Osteoblast (primary cell): ENCODE measurements around the gene OAF. TPM values are rescaled to one million over a fixed set of nuclear protein-coding genes. Genes with fewer than 3 reads are reported as not detected.
"Not testable (repeated sequence)": the region's sequence is repeated elsewhere in the genome, so short reads cannot be mapped to it uniquely, and the experiment has no call there.

Experiments
- DNase-seq: peaks from one replicate; pipeline ENCODE4 v3.0.0; 2011; ENCODE audit warnings: low spot score, mixed read lengths; ENCODE audit not compliant: insufficient read length; ENCODE audit errors: missing footprints
- H2AFZ ChIP-seq: 2 replicates; pipeline ENCODE4 v1.6.0; 2011; ENCODE audit warnings: mild to moderate bottlenecking, low read length
- H3K27ac ChIP-seq: 2 replicates; pipeline ENCODE4 v1.5.1; 2011; ENCODE audit warnings: mild to moderate bottlenecking, low read depth, low read length, moderate library complexity
- H3K27me3 ChIP-seq: 2 replicates; pipeline ENCODE4 v1.6.0; 2012; ENCODE audit warnings: mild to moderate bottlenecking, control low read depth, inconsistent platforms, low read length, moderate library complexity; ENCODE audit not compliant: insufficient read depth
- H3K36me3 ChIP-seq: 2 replicates; pipeline ENCODE4 v1.5.1; 2011; ENCODE audit warnings: mild to moderate bottlenecking, low read length, control low read depth, moderate library complexity; ENCODE audit not compliant: insufficient read depth
- H3K4me1 ChIP-seq: 2 replicates; pipeline ENCODE4 v1.5.1; 2011; ENCODE audit warnings: mild to moderate bottlenecking, low read length, control low read depth, moderate library complexity; ENCODE audit not compliant: insufficient read depth
- H3K4me2 ChIP-seq: 2 replicates; pipeline ENCODE4 v1.6.0; 2011; ENCODE audit warnings: mild to moderate bottlenecking, low read length; ENCODE audit not compliant: insufficient read depth
- H3K4me3 ChIP-seq: fragments of 200-600 bp; sonication (generic); 3 replicates; pipeline ENCODE4 v1.5.1; 2012; ENCODE audit warnings: mild to moderate bottlenecking, low read length, inconsistent platforms; ENCODE audit not compliant: insufficient read depth
- H3K79me2 ChIP-seq: 2 replicates; pipeline ENCODE4 v1.6.0; 2012; ENCODE audit warnings: mild to moderate bottlenecking, low read length, control low read depth, inconsistent platforms; ENCODE audit not compliant: insufficient read depth
- H3K9me3 ChIP-seq: 2 replicates; pipeline ENCODE4 v1.5.1; 2011; ENCODE audit warnings: low read depth, low read length, control low read depth
- H4K20me1 ChIP-seq: 2 replicates; pipeline ENCODE4 v1.6.0; 2012; ENCODE audit warnings: mild to moderate bottlenecking, low read length, control low read depth; ENCODE audit not compliant: insufficient read depth
- CTCF ChIP-seq: IDR thresholded peaks from 2 replicates; pipeline ENCODE4 v1.5.1; 2011; ENCODE audit warnings: mild to moderate bottlenecking, low read depth, low read length, moderate library complexity; ENCODE audit errors: extremely low read depth
- total RNA-seq: library from RNA; depleted of rRNA; stranded (reverse); fragments of >200 nt; gene quantifications from 2 replicates; pipeline ENCODE4 v1.2.3, GENCODE V29; 2012

The OAF gene
- total RNA-seq, 1 donor, result 7.2 TPM

- H2AFZ ChIP-seq, result no peak overlapping the region
- no peaks in the 10 kb centered on the region for H3K36me3 ChIP-seq
- peaks cover 32% of the 10 kb centered on the region for H3K27me3 ChIP-seq
- H3K4me2 ChIP-seq, result no peak overlapping the region
- DNase-seq, result no peak
- H3K9me3 ChIP-seq, result no peaks in the 10 kb centered on the region
- H3K4me3 ChIP-seq, result no peak overlapping the region
- H3K4me1 ChIP-seq, result peaks cover 7% of the 10 kb centered on the region
- no peak for TF ChIP-seq CTCF
- no peak overlapping the region for H3K27ac ChIP-seq
- no peaks in the 10 kb centered on the region for H4K20me1 ChIP-seq
- no peaks in the 10 kb centered on the region for H3K79me2 ChIP-seq
Measured at GRCh38 chr11:120273432-120273831, 62.6 kb downstream of the OAF start.

GRCh38 chr11:120273956-120274355 lies 63.1 kb downstream of the OAF start:
- H3K4me2 ChIP-seq, H4K20me1 ChIP-seq, DNase-seq, H3K4me1 ChIP-seq, H3K27ac ChIP-seq, H3K9me3 ChIP-seq, H3K36me3 ChIP-seq, H3K79me2 ChIP-seq, H3K4me3 ChIP-seq, H2AFZ ChIP-seq: not testable (repeated sequence)
- peaks cover 30% of the 10 kb centered on the region for H3K27me3 ChIP-seq

DNA sequence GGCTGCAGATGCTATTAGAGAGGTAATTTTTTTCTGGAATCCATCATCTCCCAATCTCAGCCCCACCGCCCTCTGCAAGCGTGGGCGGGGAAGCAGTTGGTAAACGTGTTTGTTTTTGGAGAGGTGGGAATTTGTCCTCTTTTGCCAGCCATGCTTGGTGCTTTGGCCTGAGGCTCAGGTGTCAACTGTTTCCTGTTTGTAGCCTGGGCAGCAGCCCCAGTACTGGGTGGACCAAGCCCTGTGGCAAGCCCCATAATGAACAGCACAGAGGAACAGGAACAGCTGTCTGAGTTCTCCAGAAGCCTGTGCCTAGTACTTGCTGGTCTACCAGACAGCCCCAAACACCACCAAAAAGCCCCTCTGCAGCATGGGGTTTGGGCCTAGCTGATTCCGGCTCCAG lies 68.7 kb downstream of the OAF start:
- Histone ChIP-seq H3K36me3 (no peaks in the 10 kb centered on the region), H4K20me1 (no peaks in the 10 kb centered on the region), H3K4me3 (no peak overlapping the region), H3K27me3 (peaks cover 29% of the 10 kb centered on the region), H3K4me2 (no peak overlapping the region), H3K27ac (no peak overlapping the region), H3K9me3 (no peaks in the 10 kb centered on the region), H2AFZ (no peak overlapping the region), H3K4me1 (no peaks in the 10 kb centered on the region), H3K79me2 (no peaks in the 10 kb centered on the region)
- no peak for TF ChIP-seq CTCF
- DNase-seq, result no peak

Other genes with a start within 250 kb of the OAF start
- gene TRIM29, start 72.9 kb upstream of the OAF start, total RNA-seq, result under 0.01 and 0.36 TPM in 2 replicates
- under 0.01 TPM in 1 of 2 replicates, not detected in the other for gene POU2F3, start 29.1 kb downstream of the OAF start, total RNA-seq
- 11.5 and 11.9 TPM in 2 replicates for gene TLCD5, start 114.3 kb downstream of the OAF start, total RNA-seq
- gene ARHGEF12, start 125.4 kb downstream of the OAF start, total RNA-seq, result 118 and 134 TPM in 2 replicates